GM03348 (cell line): ENCODE data around the gene ATAD3A.
"Not testable (repeated sequence)": the region's sequence is repeated elsewhere in the genome, so short reads cannot be mapped to it uniquely, and the experiment has no call there.

ENCODE experiments used
- DNase-seq: peaks from one replicate; pipeline ENCODE4 v3.0.0; 2012; ENCODE audit warnings: low spot score

The ATAD3A gene

DNA sequence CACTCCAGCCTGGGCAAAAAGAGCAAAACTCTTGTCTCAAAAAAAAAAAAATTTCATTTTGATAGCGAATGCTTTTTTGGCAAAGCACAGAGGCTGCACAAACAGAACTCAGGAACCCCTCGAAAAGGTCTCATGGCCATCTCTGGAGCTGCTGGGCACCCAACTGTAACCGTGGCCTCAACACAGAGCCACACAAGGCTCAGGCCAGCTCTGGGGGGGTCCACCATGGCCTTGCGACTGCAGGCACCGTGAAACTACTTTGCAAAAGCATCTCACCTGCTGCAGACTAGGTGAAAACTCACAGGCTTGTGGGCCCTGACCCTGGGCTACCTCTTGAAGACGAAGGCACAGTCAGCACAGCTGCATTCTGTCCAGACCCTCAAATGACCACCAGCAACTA lies 44.5 kb downstream of the ATAD3A start:
- DNase-seq: no peak

DNA sequence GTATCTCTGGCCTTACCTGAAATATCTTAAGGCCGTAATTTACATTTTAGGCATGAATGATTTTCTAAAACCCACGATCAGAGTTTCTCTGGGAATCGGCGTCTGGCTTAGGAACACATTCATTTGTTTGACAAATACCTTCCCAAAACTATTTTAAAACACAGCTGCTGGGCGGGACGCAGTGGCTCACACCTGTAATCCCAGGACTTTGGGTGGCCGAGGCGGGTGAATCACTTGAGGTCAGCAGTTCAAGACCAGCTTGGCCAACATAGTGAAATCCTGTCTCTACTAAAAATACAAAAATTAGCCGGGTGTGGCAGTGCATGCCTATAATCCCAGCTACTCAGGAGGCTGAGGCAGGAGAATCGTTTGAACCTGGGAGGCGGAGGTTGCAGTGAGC lies 45.0 kb downstream of the ATAD3A start:
- not testable (repeated sequence) for DNase-seq

DNA sequence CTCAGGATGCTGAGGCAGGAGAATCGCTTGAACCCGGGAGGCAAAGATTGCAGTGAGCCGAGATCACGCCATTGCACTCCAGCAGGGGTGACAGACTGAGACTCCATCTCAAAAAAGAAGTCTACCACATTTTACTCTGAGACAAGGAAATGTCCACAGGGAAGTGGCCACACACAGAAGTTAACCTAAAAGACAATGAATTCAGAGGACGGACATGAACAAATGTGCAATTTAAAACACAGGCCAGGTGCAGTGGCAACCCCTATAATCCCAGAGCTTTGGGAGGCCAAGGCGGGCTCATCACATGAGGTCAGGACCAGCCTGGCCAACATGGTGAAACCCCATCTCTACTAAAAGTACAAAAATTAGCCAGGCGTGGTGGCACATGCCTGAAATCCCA lies 45.7 kb downstream of the ATAD3A start:
- DNase-seq: not testable (repeated sequence)

DNA sequence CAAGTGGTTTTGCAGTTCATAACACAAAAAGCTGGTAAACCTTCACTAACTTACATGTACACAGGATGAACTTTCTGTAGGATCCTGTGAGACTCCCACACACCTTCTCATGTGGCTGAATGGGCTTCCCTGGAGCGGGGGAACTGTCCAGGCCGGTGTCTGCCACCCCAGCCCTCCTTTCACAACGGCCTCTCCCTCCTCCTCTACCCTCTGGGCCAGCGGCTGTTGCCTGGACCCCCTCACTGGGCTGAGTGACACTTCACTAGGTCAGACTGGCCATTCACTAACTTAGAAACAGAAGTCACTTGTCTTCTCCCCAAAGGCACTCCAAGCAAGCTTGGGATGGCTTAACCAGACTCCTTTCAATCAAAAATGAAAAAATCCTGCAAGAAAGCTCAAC lies 46.6 kb downstream of the ATAD3A start:
- DNase-seq: no peak

GRCh38 chr1:1559066-1559465 lies 47.1 kb downstream of the ATAD3A start:
- no peak for DNase-seq

DNA sequence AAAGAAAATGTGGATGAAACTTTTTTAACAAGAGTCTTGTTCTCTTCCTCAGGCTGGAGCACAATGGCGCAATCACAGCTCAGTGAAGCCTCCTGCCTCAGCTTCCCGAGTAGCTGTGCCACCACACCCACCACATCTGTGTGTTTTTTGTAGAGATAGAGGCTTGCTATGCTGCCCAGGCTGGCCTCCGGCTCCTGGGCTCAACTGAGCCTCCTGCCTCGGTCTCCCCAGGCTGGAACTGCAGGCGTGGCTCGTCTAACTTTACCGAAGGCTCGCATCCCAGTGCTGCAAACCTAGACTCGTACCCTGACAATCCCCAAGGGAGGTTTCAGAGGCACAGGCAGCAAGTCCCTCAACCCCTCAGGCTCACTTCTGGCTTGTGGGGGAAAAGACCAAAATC lies 48.2 kb downstream of the ATAD3A start:
- no peak for DNase-seq

DNA sequence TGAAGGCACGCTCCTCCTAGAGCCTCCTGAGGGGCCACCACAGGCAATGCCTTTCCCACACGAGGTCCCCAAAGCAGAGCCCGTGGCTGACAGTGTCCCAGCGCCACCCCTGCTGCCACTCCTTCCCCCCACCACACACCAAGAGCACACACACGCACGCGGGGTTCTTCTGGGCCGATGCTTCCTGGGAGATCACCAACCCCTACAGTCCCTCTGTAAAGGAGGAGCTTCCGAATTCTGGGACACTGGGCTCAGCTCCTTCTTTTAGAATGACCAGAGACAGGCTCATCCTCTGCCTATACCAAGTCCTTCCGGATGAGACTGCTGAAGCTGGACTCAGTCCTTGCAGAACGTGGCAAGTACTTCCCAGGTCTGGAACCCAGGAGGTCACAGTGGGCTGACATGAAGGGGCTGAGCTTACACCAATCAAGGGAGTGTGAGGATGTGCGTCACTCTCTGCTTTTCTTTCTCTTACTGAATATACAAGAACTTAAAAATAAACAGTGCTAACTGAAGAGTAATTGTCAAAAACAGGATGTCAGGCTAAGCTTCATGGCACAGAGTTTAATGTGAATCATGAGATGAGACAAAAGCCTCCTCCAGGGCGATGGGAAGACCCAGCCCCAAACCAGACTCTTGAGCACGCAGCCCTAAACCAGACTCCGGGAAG lies 50.0 kb downstream of the ATAD3A start:
- DNase-seq: no peak

DNA sequence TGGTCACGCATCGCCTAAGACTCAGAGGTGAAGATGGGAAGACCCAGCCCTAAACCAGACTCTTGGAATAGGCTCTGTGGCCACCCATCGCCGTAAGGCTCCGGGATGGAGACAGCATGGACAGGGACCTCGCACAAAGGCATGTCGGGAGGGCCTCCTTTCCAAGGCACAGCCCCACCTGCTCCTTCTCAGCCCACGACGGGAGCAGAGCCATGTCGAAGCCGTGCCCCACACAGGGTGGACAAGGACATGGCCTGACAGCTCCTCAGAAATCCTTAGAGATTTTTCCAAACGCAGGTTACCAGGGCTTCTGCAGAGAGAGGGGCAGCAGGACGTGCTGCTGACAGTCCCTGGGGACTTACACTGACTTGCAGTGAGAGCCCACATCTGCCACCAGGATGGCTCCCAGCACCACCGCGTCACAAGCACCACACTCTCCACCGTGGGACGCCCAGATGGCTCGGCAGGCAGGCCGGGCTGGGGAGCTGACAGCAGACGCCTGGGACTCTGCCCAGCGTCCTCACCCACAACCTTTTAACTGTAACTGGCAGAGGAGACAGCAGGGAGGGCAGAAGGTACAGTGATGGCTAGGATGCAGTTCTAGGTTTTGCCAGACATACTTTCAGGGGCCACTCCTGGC lies 50.7 kb downstream of the ATAD3A start:
- DNase-seq: no peak

DNA sequence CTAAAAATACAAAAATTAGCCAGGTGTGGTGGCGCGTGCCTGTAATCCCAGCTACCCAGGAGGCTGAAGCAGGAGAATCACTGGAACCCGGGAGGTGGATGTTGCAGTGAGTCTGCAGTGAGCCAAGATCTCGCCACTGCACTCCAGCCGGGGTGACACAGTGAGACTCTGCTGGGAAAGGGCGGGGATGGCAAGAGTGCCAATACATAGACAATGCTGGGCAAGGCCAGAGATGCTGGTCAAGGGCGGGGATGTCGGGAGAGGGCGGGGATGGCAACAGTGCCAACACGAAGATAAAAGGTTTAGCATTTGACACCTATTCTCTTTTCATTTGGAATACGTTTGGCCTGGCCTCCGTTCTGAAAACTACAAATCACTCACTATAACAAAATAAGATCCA lies 51.7 kb downstream of the ATAD3A start:
- no peak for DNase-seq

- DNase-seq: no peak
Observed at GRCh38 chr1:1564268-1564667, 52.3 kb downstream of the ATAD3A start.

DNA sequence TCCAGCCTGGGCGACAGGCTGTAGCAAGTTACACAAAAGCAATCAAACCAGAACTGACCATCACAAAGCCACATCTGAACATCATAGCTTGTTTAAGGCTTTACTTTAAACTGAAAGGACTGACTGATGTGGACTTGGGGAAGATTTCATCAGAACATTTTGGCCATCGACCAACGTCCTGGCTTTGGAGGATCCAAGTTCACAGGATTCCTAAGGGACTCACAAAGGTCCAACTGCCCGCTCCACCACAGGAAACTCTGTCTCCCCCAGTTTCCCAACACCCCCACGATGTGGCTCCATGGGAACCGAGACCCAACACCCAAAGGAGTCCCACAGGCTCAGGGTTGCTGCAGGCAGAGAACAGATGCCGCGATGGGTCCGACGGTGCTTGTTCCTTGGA lies 53.4 kb downstream of the ATAD3A start:
- DNase-seq: no peak

- DNase-seq: no peak
Observed at GRCh38 chr1:1567152-1567875, 55.4 kb downstream of the ATAD3A start.

DNA sequence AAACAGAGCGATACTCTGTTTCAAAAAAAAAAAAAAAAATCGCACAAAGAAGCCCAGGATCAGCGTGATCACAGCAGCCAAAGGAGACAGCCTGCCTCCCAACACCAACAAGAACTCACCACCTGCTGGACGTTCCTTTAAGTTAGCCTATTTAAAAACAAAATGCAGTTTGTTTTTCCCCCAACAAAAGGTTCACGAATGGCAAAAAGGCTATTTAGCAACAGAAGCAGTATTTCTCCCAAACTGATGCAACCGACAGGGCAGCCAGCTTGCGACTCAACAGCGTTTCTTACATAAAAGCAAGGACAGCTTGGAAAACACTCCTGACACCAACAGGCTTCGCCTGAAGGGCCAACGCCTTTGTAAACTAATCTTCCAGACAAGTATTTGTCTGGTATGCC lies 55.9 kb downstream of the ATAD3A start:
- DNase-seq: no peak

DNA sequence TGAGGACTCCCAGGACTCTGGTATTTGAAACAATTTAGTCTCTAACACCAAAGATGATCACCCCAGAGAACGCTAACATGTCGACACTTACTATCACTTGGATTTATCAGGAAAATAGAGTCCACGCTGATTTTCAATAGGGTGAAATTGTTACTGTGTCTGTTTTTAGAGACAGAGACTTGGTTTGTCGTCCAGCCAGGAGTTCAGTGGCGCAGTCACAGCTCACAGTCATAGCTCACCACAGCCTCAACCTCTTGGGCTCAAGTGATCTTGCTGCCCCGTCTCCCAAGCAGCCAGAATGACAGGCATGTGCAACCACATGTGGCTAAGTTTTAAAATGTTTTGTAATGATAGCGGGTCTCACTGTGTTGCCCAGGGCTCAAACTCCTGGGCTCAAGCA lies 57.4 kb downstream of the ATAD3A start:
- DNase-seq: no peak

DNA sequence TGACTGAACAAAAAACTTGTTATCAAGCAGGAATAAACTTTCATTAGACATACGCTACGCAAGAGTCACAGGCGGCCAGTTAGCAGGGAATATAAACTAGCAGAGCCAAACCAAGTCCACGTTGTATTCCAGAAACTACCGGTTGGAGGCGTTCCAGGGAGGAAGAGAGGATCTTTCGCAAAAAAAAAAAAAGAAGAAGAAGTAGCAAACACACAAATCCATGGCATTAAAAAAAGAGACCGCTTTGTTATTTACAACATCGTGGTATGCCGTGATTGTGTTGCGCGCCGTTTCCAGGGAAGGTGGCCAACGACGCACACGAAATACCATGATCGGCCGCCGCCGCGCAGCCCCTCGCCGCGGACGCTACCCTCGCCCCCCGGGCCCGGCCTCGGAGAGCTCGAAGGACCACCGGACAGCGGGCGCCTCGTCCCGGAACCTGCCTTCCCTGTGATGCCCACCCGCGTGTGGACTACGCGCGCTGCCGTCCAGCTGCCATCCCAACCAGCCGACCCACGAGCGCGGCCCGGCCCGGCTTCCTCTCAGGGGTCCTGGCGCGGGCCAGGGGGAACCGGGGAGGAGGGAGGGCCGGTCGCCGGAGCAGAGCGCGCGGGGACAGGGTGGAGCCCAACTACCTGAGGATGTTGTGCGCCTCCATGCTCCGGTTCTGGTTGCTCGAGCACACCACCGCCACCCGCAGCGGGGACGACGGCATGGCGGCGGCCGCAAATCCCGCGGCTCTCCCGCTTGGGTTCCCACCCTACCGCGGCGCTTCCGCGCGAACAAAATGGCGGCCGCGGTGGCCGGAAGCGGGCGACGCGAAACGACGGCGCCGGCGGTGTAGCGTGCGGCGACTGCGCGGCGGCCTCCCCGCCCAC lies 62.1 kb downstream of the ATAD3A start:
- DNase-seq: peak; percentile 89

DNA sequence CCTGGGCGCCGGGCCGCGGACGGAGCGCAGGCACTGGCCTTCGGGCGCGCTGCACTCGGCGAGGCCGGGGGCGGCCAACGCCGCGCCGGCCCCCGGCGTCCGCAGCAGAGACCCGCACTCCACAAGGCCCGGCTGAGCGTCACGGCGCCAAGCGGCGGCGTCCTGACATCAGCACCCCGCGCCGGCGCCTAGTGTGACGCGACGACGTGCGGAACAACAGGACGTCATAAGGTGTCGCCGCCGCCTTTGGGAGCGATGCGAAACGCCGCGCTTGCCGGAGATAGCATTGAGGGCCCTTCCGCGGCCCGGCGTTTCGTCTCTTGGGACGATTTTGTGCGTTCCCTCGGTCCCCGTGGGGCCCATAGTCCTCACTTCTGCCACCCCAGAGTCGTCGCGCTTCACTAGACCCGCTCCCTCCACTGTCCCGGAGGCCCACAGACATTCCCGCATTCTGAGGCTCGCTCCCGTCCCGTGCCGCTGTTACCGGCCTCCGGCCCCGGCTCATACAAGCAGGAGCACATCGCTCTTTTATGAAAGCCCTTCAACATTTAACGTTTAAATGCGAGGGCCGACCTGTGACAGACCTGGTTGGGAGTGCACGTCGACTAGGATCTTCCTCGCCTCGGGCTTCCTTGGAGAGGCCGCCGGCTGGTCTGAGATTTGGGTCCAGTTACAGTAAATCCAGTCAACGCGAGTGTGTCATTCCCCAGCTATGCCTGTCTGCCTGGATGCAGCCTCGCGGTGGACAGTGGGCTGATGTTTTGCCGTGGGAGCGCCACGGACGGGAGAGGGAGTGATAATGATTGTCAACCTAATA lies 63.0 kb downstream of the ATAD3A start, which contains the start of gene SSU72:
TSS of gene SSU72 (minus strand) at position 143 of the 817 bp plus-strand sequence. CDS start 306 bp downstream, outside the sequence.
- peak; percentile 97 for DNase-seq

DNA sequence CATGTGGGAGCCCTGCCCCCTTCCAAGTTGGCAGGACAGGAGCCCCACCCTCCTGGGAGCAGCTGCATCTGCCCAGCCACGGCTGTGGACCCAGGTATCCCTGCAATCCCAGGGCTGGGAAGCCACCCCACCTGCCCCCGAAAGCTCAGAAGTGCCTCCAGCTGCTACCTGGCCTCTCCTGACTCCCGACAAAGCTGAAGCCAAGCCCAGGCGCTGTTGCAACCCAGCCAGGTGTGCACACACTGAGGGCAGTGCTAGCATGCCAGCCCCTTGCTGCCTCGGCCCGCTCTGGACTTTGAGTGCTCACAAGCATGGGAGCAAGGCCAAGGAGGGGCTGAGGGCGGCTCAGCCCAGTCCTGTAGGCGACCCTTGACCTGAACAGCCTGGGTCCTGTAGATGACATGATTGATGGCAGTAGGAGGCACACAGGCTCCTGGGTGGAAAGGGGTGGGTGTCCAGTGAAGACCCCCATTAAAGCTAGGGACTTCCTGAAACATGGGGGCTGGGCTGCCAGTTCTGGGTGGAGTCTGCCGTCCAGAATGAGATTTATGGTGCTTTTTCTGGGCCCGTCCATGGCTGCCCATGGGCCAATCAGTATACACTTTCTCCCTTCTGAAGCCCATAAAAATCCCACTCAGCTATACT lies 65.5 kb downstream of the ATAD3A start:
- no peak for DNase-seq

DNA sequence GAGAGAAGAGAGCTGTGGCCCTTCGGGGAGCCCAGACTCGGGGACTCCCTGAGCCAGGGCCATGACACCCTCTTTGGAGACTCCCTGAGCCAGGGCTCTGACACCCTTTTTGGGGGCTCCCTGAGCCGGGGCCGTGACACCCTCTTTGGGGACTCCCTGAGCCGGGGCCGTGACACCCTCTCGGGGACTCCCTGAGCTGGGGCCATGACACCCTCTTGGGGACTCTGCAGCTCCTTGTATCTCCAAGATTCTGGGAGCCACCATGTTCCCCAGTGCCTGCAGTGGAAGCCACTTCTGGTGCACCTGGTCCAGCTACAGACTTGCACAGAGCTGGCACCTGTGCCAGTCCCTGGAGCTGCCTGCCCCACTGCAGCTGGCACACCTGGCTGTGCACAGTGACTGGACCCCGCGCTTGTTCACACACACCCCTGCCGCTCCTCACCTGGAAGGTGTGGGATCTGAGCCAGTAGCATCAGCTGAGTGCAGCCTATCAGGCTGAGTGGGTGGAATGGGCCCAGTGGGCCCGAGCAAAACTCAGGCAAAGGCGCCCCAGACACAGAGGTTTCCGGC lies 66.5 kb downstream of the ATAD3A start:
- DNase-seq: no peak

- no peak for DNase-seq
Observed at GRCh38 chr1:1582585-1583346, 70.8 kb downstream of the ATAD3A start.
